Activated CD4-positive, alpha-beta T cell treated with anti-CD3 and anti-CD28 coated beads for 24 hours (primary cell): ENCODE data around the gene FKBP5.
"Not testable (repeated sequence)": the region's sequence is repeated elsewhere in the genome, so short reads cannot be mapped to it uniquely, and the experiment has no call there.

ENCODE experiments used
- DNase-seq, 2 donors: peaks; one replicate each; pipeline ENCODE4 v3.0.0-alpha.2; 2020; ENCODE audit warnings: low read depth in 2 of 2

The FKBP5 gene

GRCh38 chr6:35589201-35589739, 99.4 kb downstream of the FKBP5 start:
- DNase-seq, result no peak

GRCh38 chr6:35587167-35587566, 101.5 kb downstream of the FKBP5 start:
- no peak for DNase-seq

- no peak for DNase-seq
Measured at GRCh38 chr6:35586542-35586941, 102.2 kb downstream of the FKBP5 start.

GRCh38 chr6:35585658-35586057, 103.1 kb downstream of the FKBP5 start:
- DNase-seq, result no peak

- peak; percentile 47 to 61 for DNase-seq
Measured at GRCh38 chr6:35583893-35584688, 104.6 kb downstream of the FKBP5 start.

- DNase-seq, result no peak
Measured at GRCh38 chr6:35582315-35582714, 106.4 kb downstream of the FKBP5 start.

- no peak for DNase-seq
Measured at GRCh38 chr6:35581633-35582032, 107.1 kb downstream of the FKBP5 start.

- DNase-seq, result no peak
Measured at GRCh38 chr6:35580836-35581235, 107.9 kb downstream of the FKBP5 start.

- DNase-seq, result no peak
Measured at GRCh38 chr6:35576682-35577081, 112.0 kb downstream of the FKBP5 start.

- no peak for DNase-seq
Measured at GRCh38 chr6:35573495-35574110, 115.1 kb downstream of the FKBP5 start.

- not testable (repeated sequence) for DNase-seq
Measured at GRCh38 chr6:35570885-35571330, 117.8 kb downstream of the FKBP5 start.

- peak in 1 of 2 donors; percentile 38 for DNase-seq
Measured at GRCh38 chr6:35569011-35569461, 119.7 kb downstream of the FKBP5 start.

GRCh38 chr6:35566794-35567193, 121.9 kb downstream of the FKBP5 start:
- DNase-seq, result no peak

- DNase-seq, result no peak
Measured at GRCh38 chr6:35564733-35565132, 124.0 kb downstream of the FKBP5 start.

- no peak for DNase-seq
Measured at GRCh38 chr6:35562060-35562459, 126.7 kb downstream of the FKBP5 start.

GRCh38 chr6:35561113-35561512, 127.6 kb downstream of the FKBP5 start:
- no peak for DNase-seq

GRCh38 chr6:35558571-35558970, 130.1 kb downstream of the FKBP5 start:
- DNase-seq, result no peak

- DNase-seq, result no peak
Measured at GRCh38 chr6:35557239-35557638, 131.5 kb downstream of the FKBP5 start.

GRCh38 chr6:35554811-35555210, 133.9 kb downstream of the FKBP5 start:
- no peak for DNase-seq

GRCh38 chr6:35553315-35553714, 135.4 kb downstream of the FKBP5 start:
- DNase-seq, result no peak

GRCh38 chr6:35552285-35552917, 136.3 kb downstream of the FKBP5 start:
- peak; percentile 48 to 49 for DNase-seq

- no peak for DNase-seq
Measured at GRCh38 chr6:35550437-35550836, 138.3 kb downstream of the FKBP5 start.
